HG02763 (cell line): ENCODE measurements around the gene WBP4.

Experiments used
- ATAC-seq: cut with Tn5 transposase; IDR thresholded peaks from one replicate; pipeline ENCODE4 v1.9.1; 2021; ENCODE audit warnings: mild to moderate bottlenecking, moderate library complexity; ENCODE audit not compliant: unreplicated experiment

The WBP4 gene

GRCh38 chr13:41048640-41049039, 12.7 kb upstream of the WBP4 start:
- ATAC-seq = no peak

- ATAC-seq = no peak
These were observed 11.5 kb upstream of the WBP4 start for GRCh38 chr13:41049480-41050440.

GRCh38 chr13:41052441-41052840, 8.9 kb upstream of the WBP4 start:
- no peak for ATAC-seq

GRCh38 chr13:41053384-41053826, 7.9 kb upstream of the WBP4 start:
- ATAC-seq = peak; percentile 55

DNA sequence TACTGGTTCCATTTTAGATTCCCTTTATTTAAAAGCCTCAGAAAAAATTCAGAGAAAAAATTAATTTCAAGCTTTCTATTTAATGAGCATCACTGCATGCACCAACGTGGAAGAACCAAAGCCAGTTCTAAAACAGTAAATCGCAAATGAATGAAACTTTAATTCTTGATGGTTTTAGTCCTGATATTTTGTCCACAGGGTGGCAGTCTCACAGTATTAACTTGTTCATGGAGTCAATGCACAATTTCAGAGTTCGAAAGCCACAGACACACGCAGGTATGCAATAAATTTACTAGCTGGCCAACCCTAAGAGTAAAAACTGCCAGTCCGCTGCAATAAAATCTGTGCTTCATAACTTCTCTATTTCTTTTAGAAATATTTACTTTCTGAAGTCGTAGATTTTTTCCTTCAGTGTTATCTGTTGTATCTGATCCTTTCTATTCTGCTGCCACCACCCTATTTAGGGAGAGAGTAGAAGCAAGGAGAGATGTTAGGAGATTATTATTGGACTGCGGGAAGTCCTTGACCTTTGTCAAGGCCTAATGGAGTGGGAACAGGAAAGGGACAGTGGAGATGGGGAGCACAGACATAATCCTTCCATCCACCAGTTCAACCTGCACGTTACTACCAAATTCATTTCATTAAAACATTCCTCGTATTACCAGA, 7.0 kb upstream of the WBP4 start:
- ATAC-seq = no peak

- no peak for ATAC-seq
These were observed 6.2 kb upstream of the WBP4 start for GRCh38 chr13:41054919-41055619.

DNA sequence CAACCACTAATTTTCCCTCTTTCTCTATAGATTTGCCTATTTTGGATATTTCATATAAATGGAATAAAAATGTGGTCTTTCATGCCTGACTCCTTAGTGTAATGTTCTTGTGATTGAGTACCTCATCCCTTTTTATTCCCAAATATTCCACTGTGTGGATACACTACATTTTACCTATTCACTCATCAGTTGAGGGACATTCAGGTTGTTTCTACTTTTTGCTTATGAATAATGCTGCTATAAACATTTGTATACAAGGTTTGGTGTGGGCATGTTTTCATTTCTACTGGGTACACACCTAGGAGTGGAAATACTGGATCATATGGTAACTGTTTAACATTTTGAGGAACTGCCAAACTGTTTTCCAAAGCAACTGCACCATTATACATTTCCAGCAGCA, 5.1 kb upstream of the WBP4 start:
- ATAC-seq = no peak

DNA sequence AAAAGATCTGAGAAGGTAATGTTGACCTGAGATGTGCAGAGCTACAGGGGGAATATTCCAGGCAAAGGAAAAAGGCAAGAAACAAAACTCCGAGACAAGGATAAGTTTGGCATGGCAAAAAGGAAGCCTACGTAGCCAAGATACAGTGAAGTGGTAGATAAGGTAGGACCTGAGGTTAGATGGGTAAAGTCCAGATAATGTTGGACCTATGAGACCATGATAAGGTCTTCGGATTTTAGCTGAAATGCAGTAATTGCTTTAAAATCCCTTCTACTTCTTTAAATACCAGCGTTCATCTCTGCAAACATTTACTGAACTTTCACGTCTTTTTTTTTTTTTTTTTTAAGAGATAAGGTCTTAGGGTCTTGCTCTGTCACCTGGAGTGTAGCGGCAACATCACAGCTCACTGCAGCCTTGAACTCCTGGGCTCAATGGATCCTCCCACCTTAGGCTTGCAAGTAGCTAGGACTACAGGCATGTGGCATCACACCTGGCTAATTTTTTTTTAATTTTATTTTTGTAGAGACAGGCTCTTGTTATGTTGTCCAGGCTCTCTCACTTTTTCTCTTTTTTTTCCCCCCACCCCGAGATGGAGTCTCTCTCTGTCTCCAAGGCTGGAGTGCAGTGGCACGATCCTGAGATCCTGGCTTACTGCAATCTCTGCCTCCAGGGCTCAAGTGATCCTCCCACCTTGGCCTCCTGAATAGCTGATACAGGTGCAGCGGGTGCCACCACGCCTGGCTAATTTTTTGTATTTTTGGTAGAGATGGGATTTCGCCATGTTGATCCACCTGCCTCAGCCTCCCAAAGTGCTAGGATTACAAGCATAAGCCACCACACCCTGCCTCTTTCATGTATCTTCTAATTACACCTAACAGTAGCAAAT, 4.2 kb upstream of the WBP4 start:
- ATAC-seq = no peak

- no peak for ATAC-seq
These were observed 2.8 kb upstream of the WBP4 start for GRCh38 chr13:41058295-41059070.

DNA sequence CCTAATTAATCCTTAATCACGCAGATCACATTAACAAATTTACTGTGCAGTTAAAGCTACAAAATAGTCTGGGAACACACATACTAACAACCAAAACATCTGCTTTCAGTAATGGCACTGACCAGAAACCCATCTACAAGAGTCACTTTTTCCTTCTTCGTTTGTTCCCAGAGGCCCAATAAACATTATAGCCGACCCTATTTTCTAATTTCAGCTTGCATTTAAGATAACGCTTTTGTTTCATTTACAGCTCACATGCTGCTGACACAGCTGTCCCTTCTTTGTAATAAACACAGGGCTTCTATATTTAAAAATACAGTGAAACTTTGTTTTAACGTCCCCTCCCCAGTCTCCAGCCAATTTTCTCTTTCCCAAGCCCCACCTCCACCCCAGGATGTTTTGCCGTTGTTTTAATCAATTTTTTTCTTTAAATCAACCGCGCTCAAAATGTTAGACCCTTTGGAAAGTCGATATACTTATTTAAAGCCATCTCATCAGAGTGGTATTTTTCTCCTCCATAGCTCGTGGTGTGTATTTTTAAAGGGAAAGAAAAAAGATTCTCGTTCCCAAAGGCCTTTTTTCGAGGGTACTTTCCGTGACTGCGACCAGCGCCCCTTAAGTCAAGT, 1.7 kb upstream of the WBP4 start:
- ATAC-seq = no peak

DNA sequence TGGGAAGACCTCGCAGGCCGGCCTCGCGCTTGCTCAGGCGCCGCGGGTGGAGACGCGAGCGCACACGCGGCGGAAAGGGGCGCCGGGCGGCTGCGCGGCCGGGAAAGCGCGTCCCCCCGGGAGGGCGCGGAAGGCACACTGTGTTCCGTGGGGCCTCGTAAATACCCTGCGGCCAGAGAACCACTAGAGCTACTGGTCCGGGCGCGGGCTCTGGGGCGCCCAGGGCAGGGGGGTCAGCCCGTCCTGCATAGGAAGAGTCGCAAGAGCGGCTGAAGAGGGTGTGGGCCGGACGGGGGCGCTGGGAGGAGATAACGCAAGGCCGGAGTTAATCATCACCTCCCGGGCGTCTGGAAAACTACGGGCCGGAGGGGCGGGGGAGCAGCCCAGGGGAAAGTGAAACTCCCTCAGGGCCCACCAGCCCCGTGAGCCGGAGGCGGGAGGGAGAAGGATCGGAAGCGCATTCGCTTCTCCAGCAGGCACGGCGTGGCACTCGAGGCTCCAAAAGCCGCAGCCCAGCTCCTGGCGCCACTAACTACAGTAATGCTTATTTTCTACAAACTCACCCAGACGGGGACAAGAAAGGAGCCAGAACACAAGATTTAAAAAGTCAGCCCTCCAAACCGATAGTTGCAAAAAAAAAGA, 1.1 kb upstream of the WBP4 start:
- peak; percentile 44 for ATAC-seq

GRCh38 chr13:41060724-41061074, 610 bp upstream of the WBP4 start:
- peak; percentile 27 for ATAC-seq

GRCh38 chr13:41061914-41062837, 867 bp downstream of the WBP4 start:
- peak; percentile 28 for ATAC-seq

DNA sequence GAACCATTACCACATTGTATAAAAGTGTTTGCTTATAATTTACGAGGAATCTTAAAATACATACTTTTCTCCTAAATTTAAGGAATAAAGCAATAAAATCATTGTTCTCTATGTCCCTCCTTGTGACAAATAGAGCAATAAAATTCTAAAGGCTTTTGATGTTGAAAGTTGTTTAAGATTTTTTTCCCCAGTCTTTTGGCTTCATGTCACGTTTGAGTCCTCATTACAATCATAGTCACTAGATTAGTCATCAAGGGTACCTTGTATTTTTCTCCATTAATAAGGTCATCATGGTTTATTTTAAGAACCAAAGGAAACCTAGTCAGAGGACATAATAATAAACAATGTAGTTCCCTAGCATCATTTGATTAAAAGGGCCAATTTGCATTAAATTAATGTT, 3.2 kb downstream of the WBP4 start:
- no peak for ATAC-seq

DNA sequence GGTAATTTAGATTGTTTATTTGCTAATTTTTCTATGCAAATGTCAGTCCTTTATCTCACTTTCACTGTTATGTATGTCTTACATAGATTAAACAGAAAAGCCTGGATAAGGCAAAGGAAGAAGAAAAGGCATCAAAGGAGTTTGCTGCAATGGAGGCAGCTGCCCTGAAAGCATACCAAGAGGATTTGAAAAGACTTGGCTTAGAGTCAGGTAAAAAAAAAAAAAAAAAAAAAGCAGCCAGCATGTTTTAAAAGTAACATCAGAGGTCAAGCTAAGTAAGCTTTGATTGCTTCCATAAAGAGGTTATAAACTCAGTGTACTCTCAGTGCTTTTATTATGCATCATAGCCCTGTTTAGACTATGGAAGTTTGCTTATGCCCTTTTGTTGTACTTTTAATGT, 3.8 kb downstream of the WBP4 start:
- ATAC-seq = no peak

GRCh38 chr13:41074523-41074922, 13.2 kb downstream of the WBP4 start:
- no peak for ATAC-seq

DNA sequence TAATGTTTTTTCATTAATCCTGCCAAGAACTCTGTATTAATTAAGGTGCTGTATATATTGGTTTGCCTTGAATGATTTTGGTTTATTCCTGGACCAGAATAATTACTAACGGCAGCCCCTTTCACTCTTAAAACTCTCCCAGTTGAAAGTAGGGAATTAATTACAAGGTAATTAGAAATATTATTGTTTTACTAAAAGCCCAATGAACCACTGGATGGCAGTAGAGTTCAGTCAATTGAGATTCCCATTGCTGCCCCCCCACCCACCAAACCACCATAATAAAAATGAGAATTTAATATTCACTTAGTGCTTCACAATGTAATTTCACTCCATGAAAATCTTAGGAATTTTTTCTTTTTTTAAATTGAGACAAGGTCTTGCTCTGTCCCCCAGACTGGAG, 13.7 kb downstream of the WBP4 start:
- ATAC-seq = no peak

GRCh38 chr13:41075485-41075884, 14.2 kb downstream of the WBP4 start:
- ATAC-seq = no peak
